ENCODE results near the gene FAM168A.

FAM168A gene, protein sequence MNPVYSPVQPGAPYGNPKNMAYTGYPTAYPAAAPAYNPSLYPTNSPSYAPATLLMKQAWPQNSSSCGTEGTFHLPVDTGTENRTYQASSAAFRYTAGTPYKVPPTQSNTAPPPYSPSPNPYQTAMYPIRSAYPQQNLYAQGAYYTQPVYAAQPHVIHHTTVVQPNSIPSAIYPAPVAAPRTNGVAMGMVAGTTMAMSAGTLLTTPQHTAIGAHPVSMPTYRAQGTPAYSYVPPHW

DNA sequence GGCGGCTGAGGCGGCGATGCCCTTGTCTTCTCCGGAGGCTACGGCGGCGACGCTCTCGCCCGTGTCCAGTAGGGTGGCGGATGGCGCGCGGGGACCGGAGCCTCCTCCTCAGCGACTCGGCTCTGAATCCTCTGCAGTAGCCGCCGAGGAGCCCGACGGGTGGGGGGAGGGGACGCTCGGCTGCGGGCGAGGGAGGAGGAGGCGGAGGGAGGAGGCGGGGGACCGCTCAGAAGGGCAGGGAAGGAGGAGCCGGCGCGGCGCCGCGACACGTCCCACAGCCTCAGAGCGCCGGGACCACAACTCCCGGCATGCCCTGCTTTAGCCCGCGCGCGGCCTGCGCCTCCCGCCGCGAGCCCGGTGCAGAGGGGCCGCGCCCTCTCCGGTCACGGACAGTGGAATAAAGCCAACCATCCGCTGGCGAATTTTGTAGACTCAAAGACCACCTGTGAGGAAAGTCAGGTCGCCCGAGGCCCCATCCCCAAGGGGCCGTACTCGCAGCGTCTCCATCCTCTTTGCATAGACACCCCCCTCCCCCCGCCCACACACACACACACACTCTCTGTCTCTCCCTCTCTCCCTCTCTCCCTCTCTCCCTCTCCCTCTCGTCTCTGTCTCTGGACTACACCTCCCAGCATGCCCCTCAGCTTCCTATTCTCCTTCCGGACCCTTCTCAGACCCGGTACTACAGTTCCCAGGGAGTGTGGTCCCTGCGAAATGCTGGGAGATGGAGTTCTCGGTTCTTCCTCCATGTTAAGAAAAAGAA is at the start of gene FAM168A:
FAM168A (minus strand) TSS at position 157 of the 763 bp plus-strand sequence. CDS start 129,638 bp downstream, outside the sequence.
- H3K27ac ChIP-seq (ENCODE audit: low read depth, low read length): peak within 1 kb of the TSS; percentile 80
- no peaks in the 10 kb centered on the region for H3K9me2 ChIP-seq (replicated peaks; ENCODE audit: control insufficient read depth, low read length)
- peaks cover 47% of the 10 kb centered on the region for H3K79me2 ChIP-seq (ENCODE audit: control insufficient read depth, low read length)
- no peaks in the 10 kb centered on the region for H3K9me3 ChIP-seq (ENCODE audit: control insufficient read depth, insufficient read depth, low read length)
- peaks cover 47% of the 10 kb centered on the region for H3K4me1 ChIP-seq (ENCODE audit: control insufficient read depth, low read length)
- peak within 1 kb of the TSS; percentile 88 for H3K4me3 ChIP-seq (ENCODE audit: low read length)
- no peaks in the 10 kb centered on the region for H3K36me3 ChIP-seq (ENCODE audit: control insufficient read depth, low read length)
- H4K20me1 ChIP-seq (ENCODE audit: control insufficient read depth, insufficient read depth, low read depth, low read length): 0 out of 2 replicates have a peak, but pooled peaks cover 4% of the 10 kb centered on the region
- peaks cover 23% of the 10 kb centered on the region for H3F3A ChIP-seq (ENCODE audit: control insufficient read depth, insufficient read depth)
- H3K4me2 ChIP-seq (ENCODE audit: low read length): peak within 1 kb of the TSS; percentile 88
- TF ChIP-seq, protein P1, sequence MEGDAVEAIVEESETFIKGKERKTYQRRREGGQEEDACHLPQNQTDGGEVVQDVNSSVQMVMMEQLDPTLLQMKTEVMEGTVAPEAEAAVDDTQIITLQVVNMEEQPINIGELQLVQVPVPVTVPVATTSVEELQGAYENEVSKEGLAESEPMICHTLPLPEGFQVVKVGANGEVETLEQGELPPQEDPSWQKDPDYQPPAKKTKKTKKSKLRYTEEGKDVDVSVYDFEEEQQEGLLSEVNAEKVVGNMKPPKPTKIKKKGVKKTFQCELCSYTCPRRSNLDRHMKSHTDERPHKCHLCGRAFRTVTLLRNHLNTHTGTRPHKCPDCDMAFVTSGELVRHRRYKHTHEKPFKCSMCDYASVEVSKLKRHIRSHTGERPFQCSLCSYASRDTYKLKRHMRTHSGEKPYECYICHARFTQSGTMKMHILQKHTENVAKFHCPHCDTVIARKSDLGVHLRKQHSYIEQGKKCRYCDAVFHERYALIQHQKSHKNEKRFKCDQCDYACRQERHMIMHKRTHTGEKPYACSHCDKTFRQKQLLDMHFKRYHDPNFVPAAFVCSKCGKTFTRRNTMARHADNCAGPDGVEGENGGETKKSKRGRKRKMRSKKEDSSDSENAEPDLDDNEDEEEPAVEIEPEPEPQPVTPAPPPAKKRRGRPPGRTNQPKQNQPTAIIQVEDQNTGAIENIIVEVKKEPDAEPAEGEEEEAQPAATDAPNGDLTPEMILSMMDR (IDR thresholded peaks at IDR 0.05; ENCODE audit: low read depth, low read length, poor library complexity, severe bottlenecking): peak; percentile 42
- TF ChIP-seq EZH2phosphoT487 (IDR thresholded peaks at IDR 0.05; ENCODE audit: borderline replicate concordance, low read length): no peak
- H3K27me3 ChIP-seq (ENCODE audit: control insufficient read depth, low read length): no peaks in the 10 kb centered on the region

GRCh38 chr11:73647459-73648100 is 49.7 kb upstream of the FAM168A start:
- no peaks in the 10 kb centered on the region for H3K79me2 ChIP-seq (ENCODE audit: control insufficient read depth, low read length)
- no peaks in the 10 kb centered on the region for H3K9me2 ChIP-seq (replicated peaks; ENCODE audit: control insufficient read depth, low read length)
- peak overlapping the region; percentile 67 for H3K4me2 ChIP-seq (ENCODE audit: low read length)
- peak overlapping the region; percentile 56 for H3K4me3 ChIP-seq (ENCODE audit: low read length)
- H3K27ac ChIP-seq (ENCODE audit: low read depth, low read length): no peak overlapping the region
- peaks cover 15% of the 10 kb centered on the region for H3K27me3 ChIP-seq (ENCODE audit: control insufficient read depth, low read length)
- H3K36me3 ChIP-seq (ENCODE audit: control insufficient read depth, low read length): no peaks in the 10 kb centered on the region
- H4K20me1 ChIP-seq (ENCODE audit: control insufficient read depth, insufficient read depth, low read depth, low read length): no peaks in the 10 kb centered on the region
- H3K4me1 ChIP-seq (ENCODE audit: control insufficient read depth, low read length): peaks cover 31% of the 10 kb centered on the region
- TF ChIP-seq EZH2phosphoT487 (IDR thresholded peaks at IDR 0.05; ENCODE audit: borderline replicate concordance, low read length): no peak
- TF ChIP-seq, protein P1 (IDR thresholded peaks at IDR 0.05; ENCODE audit: low read depth, low read length, poor library complexity, severe bottlenecking): no peak
- H3F3A ChIP-seq (ENCODE audit: control insufficient read depth, insufficient read depth): no peaks in the 10 kb centered on the region
- no peaks in the 10 kb centered on the region for H3K9me3 ChIP-seq (ENCODE audit: control insufficient read depth, insufficient read depth, low read length)

GRCh38 chr11:73645972-73646631 is 48.2 kb upstream of the FAM168A start, which contains the start of gene PLEKHB1:
PLEKHB1 (plus strand) TSS chr11:73646581; CDS start chr11:73646609, 28 bp downstream.
- Histone ChIP-seq H3K27ac (ENCODE audit: low read depth, low read length) (no peak within 1 kb of the TSS), H4K20me1 (ENCODE audit: control insufficient read depth, insufficient read depth, low read depth, low read length) (no peaks in the 10 kb centered on the region), H3K9me2 (replicated peaks; ENCODE audit: control insufficient read depth, low read length) (no peaks in the 10 kb centered on the region), H3K79me2 (ENCODE audit: control insufficient read depth, low read length) (no peaks in the 10 kb centered on the region), H3K4me1 (ENCODE audit: control insufficient read depth, low read length) (peaks cover 31% of the 10 kb centered on the region), H3K4me2 (ENCODE audit: low read length) (peak within 1 kb of the TSS; percentile 67), H3K36me3 (ENCODE audit: control insufficient read depth, low read length) (no peaks in the 10 kb centered on the region), H3K27me3 (ENCODE audit: control insufficient read depth, low read length) (peaks cover 13% of the 10 kb centered on the region), H3K4me3 (ENCODE audit: low read length) (peak within 1 kb of the TSS; percentile 56), H3K9me3 (ENCODE audit: control insufficient read depth, insufficient read depth, low read length) (no peaks in the 10 kb centered on the region), H3F3A (ENCODE audit: control insufficient read depth, insufficient read depth) (no peaks in the 10 kb centered on the region)
- TF ChIP-seq EZH2phosphoT487 (IDR thresholded peaks at IDR 0.05; ENCODE audit: borderline replicate concordance, low read length): no peak
- TF ChIP-seq, protein P1 (IDR thresholded peaks at IDR 0.05; ENCODE audit: low read depth, low read length, poor library complexity, severe bottlenecking): no peak

Data from DOHH2 (cell line).